H1 (cell line): ENCODE data around the gene ITSN1. TPM values are rescaled to one million over a fixed set of nuclear protein-coding genes. Genes with fewer than 3 reads are reported as not detected.

Source experiments
- CTCF ChIA-PET: fragments of 300-600 bp; sonication (Branson Sonifier 250); formaldehyde crosslinking; loops from one replicate; lab custom pipeline; 2021; ENCODE audit not compliant: partially characterized antibody; lab: Charles Lee
- POLR2A ChIA-PET: fragments of 300-600 bp; sonication (Branson Sonifier 250); formaldehyde crosslinking; loops from one replicate; lab custom pipeline; 2021; ENCODE audit warnings: inconsistent platforms; ENCODE audit not compliant: partially characterized antibody; lab: Charles Lee
- DNase-seq, 2 experiments: peaks; one replicate each; pipeline versions ENCODE4 v3.0.0 to v3.0.0-alpha.2; 2010 to 2022; ENCODE audit warnings: low spot score in 2 of 2, low read depth in 1 of 2, mixed read lengths in 1 of 2
- FAIRE-seq: peaks from 2 replicates; lab custom pipeline; 2011; peaks lifted over from hg19 to GRCh38; lab: Jason Lieb, UNC
- H2AFZ ChIP-seq: 2 replicates; pipeline ENCODE4 v1.8.1; 2012; ENCODE audit warnings: low read length, inconsistent platforms
- H2AK5ac ChIP-seq: 2 replicates; pipeline ENCODE4 v1.6.1; 2013; ENCODE audit warnings: low read depth, low read length
- H2BK120ac ChIP-seq: replicated peaks from 2 replicates; pipeline ENCODE3; 2013; ENCODE audit warnings: low read depth, low read length, inconsistent platforms
- H2BK12ac ChIP-seq: 2 replicates; pipeline ENCODE4 v1.6.1; 2013; ENCODE audit warnings: low read depth, low read length
- H2BK15ac ChIP-seq: 2 replicates; pipeline ENCODE4 v1.6.1; 2013; ENCODE audit warnings: low read length
- H2BK20ac ChIP-seq: 2 replicates; pipeline ENCODE4 v1.6.1; 2013; ENCODE audit warnings: low read length
- H2BK5ac ChIP-seq: 2 replicates; pipeline ENCODE4 v1.6.1; 2013; ENCODE audit warnings: low read depth, low read length
- H3K14ac ChIP-seq: 2 replicates; pipeline ENCODE4 v1.6.1; 2013; ENCODE audit warnings: inconsistent platforms; ENCODE audit not compliant: insufficient read length
- H3K18ac ChIP-seq: 2 replicates; pipeline ENCODE4 v1.6.1; 2013; ENCODE audit warnings: low read length; ENCODE audit errors: extremely low read depth
- H3K23ac ChIP-seq: 2 replicates; pipeline ENCODE4 v1.6.1; 2013; ENCODE audit warnings: inconsistent platforms; ENCODE audit not compliant: insufficient read length
- H3K23me2 ChIP-seq: 2 replicates; pipeline ENCODE4 v1.6.1; 2013; ENCODE audit warnings: low read depth, low read length
- H3K27ac ChIP-seq: 2 replicates; pipeline ENCODE4 v1.6.1; 2011; ENCODE audit warnings: low read depth, low read length, inconsistent platforms
- H3K27me3 ChIP-seq, 4 experiments: replicated peaks in 1 of 4; 1 replicate in 1 of 4; 2 replicates in 3 of 4; pipeline versions ENCODE4 v1.6.1 to v1.8.1; 2011 to 2013; ENCODE audit warnings: low read length in 3 of 4, mild to moderate bottlenecking in 3 of 4, inconsistent platforms in 2 of 4, mixed read lengths in 2 of 4, moderate library complexity in 1 of 4; ENCODE audit not compliant: control insufficient read depth in 3 of 4, insufficient read depth in 3 of 4; ENCODE audit errors: extremely low read depth in 1 of 4
- H3K36me3 ChIP-seq, 4 experiments: 2 replicates each; pipeline versions ENCODE4 v1.6.1 to v1.8.1; 2011 to 2013; ENCODE audit warnings: mild to moderate bottlenecking in 4 of 4, low read length in 3 of 4, moderate library complexity in 2 of 4, control low read depth in 1 of 4, inconsistent platforms in 1 of 4; ENCODE audit not compliant: insufficient read depth in 4 of 4, control insufficient read depth in 2 of 4
- H3K4ac ChIP-seq: replicated peaks from 2 replicates; pipeline ENCODE3; 2013; ENCODE audit warnings: low read length, low read depth, mixed read lengths, inconsistent platforms; ENCODE audit not compliant: insufficient read length
- H3K4me1 ChIP-seq, 4 experiments: replicated peaks in 1 of 4; 1 replicate in 1 of 4; 2 replicates in 3 of 4; pipeline versions ENCODE4 v1.6.1 to v1.8.1; 2011 to 2013; ENCODE audit warnings: low read length in 3 of 4, inconsistent platforms in 2 of 4, mixed read lengths in 1 of 4; ENCODE audit not compliant: insufficient read depth in 4 of 4, control insufficient read depth in 3 of 4
- H3K4me2 ChIP-seq, 2 experiments: 2 replicates each; pipeline versions ENCODE4 v1.6.1 to v1.8.1; 2011 to 2013; ENCODE audit warnings: low read depth in 2 of 2, low read length in 2 of 2, control low read depth in 1 of 2, inconsistent platforms in 1 of 2, mild to moderate bottlenecking in 1 of 2; ENCODE audit not compliant: insufficient read depth in 1 of 2
- H3K4me3 ChIP-seq, 4 experiments: fragments of 200-600, 300-600 bp in 1 of 4; sonication (generic), shearing (Covaris generic), sonication (Bioruptor Twin) in 1 of 4; 2 replicates each; pipeline versions ENCODE4 v1.5.1 to v1.8.1; 2011 to 2016; ENCODE audit warnings: low read length in 4 of 4, low read depth in 3 of 4, control low read depth in 2 of 4, inconsistent platforms in 2 of 4, mild to moderate bottlenecking in 2 of 4, mixed read lengths in 1 of 4, moderate library complexity in 1 of 4; ENCODE audit not compliant: insufficient read depth in 2 of 4; ENCODE audit errors: extremely low read depth in 1 of 4
- H3K56ac ChIP-seq: replicated peaks from 2 replicates; pipeline ENCODE3; 2013; ENCODE audit warnings: low read depth, mild to moderate bottlenecking, mixed read lengths, low read length, inconsistent platforms; ENCODE audit not compliant: insufficient read length
- H3K79me1 ChIP-seq: 2 replicates; pipeline ENCODE4 v1.6.1; 2013; ENCODE audit warnings: low read depth, low read length, control low read depth
- H3K79me2 ChIP-seq, 2 experiments: 2 replicates each; pipeline versions ENCODE4 v1.6.1 to v1.8.1; 2012 to 2013; ENCODE audit warnings: low read length in 2 of 2, mild to moderate bottlenecking in 2 of 2, inconsistent platforms in 1 of 2; ENCODE audit not compliant: insufficient read depth in 2 of 2, control insufficient read depth in 1 of 2
- H3K9ac ChIP-seq, 4 experiments: replicated peaks in 1 of 4; 1 replicate in 1 of 4; 2 replicates in 3 of 4; pipeline versions ENCODE4 v1.6.1 to v1.8.1; 2011 to 2013; ENCODE audit warnings: low read depth in 3 of 4, low read length in 3 of 4, control low read depth in 2 of 4, mild to moderate bottlenecking in 2 of 4, moderate library complexity in 2 of 4, inconsistent platforms in 1 of 4; ENCODE audit errors: extremely low read depth in 1 of 4
- H3K9me3 ChIP-seq, 2 experiments: 2 replicates each; pipeline versions ENCODE4 v1.6.1 to v1.8.1; 2012 to 2013; ENCODE audit warnings: mild to moderate bottlenecking in 2 of 2, moderate library complexity in 2 of 2, control low read depth in 1 of 2, inconsistent platforms in 1 of 2, low read depth in 1 of 2, low read length in 1 of 2, mixed read lengths in 1 of 2; ENCODE audit not compliant: insufficient read depth in 2 of 2
- H4K20me1 ChIP-seq, 2 experiments: replicated peaks in 1 of 2; 2 replicates each; pipeline versions ENCODE3 to v1.8.1; 2011 to 2013; ENCODE audit warnings: inconsistent platforms in 2 of 2, low read length in 2 of 2, mild to moderate bottlenecking in 1 of 2; ENCODE audit not compliant: insufficient read depth in 2 of 2, control insufficient read depth in 1 of 2
- H4K5ac ChIP-seq: 2 replicates; pipeline ENCODE4 v1.6.1; 2013; ENCODE audit warnings: low read length, low read depth, mixed read lengths, inconsistent platforms; ENCODE audit not compliant: insufficient read length
- H4K8ac ChIP-seq: 2 replicates; pipeline ENCODE4 v1.8.0; 2013; ENCODE audit warnings: mild to moderate bottlenecking, moderate library complexity, low read length, inconsistent platforms; ENCODE audit not compliant: insufficient read depth; ENCODE audit errors: extremely low read depth
- H4K91ac ChIP-seq: replicated peaks from 2 replicates; pipeline ENCODE3; 2013; ENCODE audit warnings: low read length, mixed read lengths, inconsistent platforms; ENCODE audit not compliant: insufficient read length
- ASH2L ChIP-seq: fragments of 200-600, 300-600 bp; sonication (generic); IDR thresholded peaks from one replicate; pipeline ENCODE4 v1.7.1; 2017; ENCODE audit warnings: low read length
- CBX5 ChIP-seq: fragments of 300-800, 300-1000 bp; sonication (generic); IDR thresholded peaks from 2 replicates; pipeline ENCODE4 v1.7.1; 2016; ENCODE audit warnings: antibody characterized with exemption, low read length, low read depth
- NRF1 ChIP-seq: IDR thresholded peaks from 2 replicates; pipeline ENCODE4 v1.6.1; 2011; ENCODE audit warnings: mild to moderate bottlenecking, low read depth, low read length, improper control_type of control experiment
- WGBS, 2 experiments: shearing (Covaris generic) in 1 of 2; methylation state at CpG; one replicate each; pipeline versions ENCODE4 v1.1.6 to v1.1.7; 2013 to 2015; ENCODE audit warnings: low lambda C conversion rate in 2 of 2, mixed read lengths in 2 of 2, inconsistent platforms in 1 of 2, low coverage in 1 of 2, missing lambda C conversion rate in 1 of 2; ENCODE audit not compliant: insufficient replicate concordance in 2 of 2, insufficient coverage in 1 of 2, insufficient read length in 1 of 2; ENCODE audit errors: extremely low coverage in 1 of 2, missing lambda C conversion rate in 1 of 2; 5-methylcytosine and 5-hydroxymethylcytosine counted together
- polyA plus RNA-seq, 7 experiments: library from polyadenylated mRNA; depleted of rRNA in 3 of 7; stranded (reverse) in 5 of 7; unstranded in 2 of 7; fragments of >200 nt in 5 of 7; fragments of 200-250 nt in 2 of 7; gene quantifications; 1 replicate in 5 of 7; 2 replicates in 1 of 7; 4 replicates in 1 of 7; pipeline versions ENCODE4 v1.2.1 to v1.2.3, GENCODE V29; 2011 to 2013; ENCODE audit warnings: missing spikeins in 2 of 7, mixed read lengths in 2 of 7
- total RNA-seq: library from RNA; stranded (reverse); fragmentation: NEBNext Ultra II Directional; extraction: Animal tissue kit (Norgen Biotek cat#: 25700); gene quantifications from 2 replicates; pipeline ENCODE4 v1.2.1, GENCODE V29; 2021

Gene ITSN1
- total and polyA plus RNA-seq, 2 of the 8 experiments (the other 6 are each of a cell fraction or from before 2014, with no cell fraction given), result 60.8 to 78.1 TPM

DNA sequence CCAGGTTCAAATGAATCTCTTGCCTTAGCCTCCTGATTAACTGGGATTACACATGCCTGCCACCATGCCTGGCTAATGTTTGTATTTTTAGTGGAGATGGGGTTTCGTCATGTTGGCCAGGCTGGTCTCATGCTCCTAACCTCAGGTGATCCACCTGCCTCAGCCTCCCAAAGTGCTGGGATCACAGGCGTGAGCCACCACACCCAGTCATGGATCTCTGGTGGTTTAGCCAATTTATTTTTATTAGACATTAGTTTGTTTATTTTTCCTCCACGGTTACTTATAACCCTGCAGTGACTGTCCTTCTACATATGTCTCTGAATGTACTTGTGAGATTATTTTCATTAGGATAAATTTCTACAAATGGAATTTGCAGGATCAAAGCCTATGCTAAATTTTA lies 5.3 kb downstream of the ITSN1 start:
- Histone ChIP-seq H2BK120ac (no peak overlapping the region), H3K18ac (no peak overlapping the region), H2AFZ (no peak overlapping the region), H3K4ac (no peak overlapping the region), H2BK5ac (no peak overlapping the region), H3K36me3 (no peaks in the 10 kb centered on the region), H3K23me2 (peaks cover 3% of the 10 kb centered on the region; the same call in 1 of the 2 replicates), H3K4me2 (no peak overlapping the region), H4K20me1 (peaks cover 18 to 28% of the 10 kb centered on the region in 2 experiments), H2BK15ac (no peak overlapping the region), H2BK12ac (no peak overlapping the region), H3K79me1 (peaks cover 7% of the 10 kb centered on the region; the same call in 1 of the 2 replicates), H3K4me3 (no peak overlapping the region), H4K91ac (no peak overlapping the region), H3K14ac (no peak overlapping the region), H2AK5ac (no peak overlapping the region), H3K4me1 (peaks cover 4 to 14% (median 8%) of the 10 kb centered on the region in 4 experiments; a peak in 6 of 7 replicates), H4K5ac (no peak overlapping the region), H3K27me3 (no peaks in the 10 kb centered on the region), H3K79me2 (peaks cover 43 to 97% of the 10 kb centered on the region in 2 experiments), H2BK20ac (no peak overlapping the region), H3K9me3 (no peaks in the 10 kb centered on the region), H3K27ac (no peak overlapping the region), H3K9ac (no peak overlapping the region), H4K8ac (no peak overlapping the region), H3K23ac (no peak overlapping the region), H3K56ac (no peak overlapping the region)
- CTCF ChIA-PET, result no interaction called here
- FAIRE-seq, result no peak
- POLR2A ChIA-PET, result no interaction called here
- 78% methylated on average over 3 of the region's 3 CpGs; no CpG with 5 or more reads in 1 of the 2 experiments for WGBS, 2 experiments
- no peak for DNase-seq
- no peak for TF ChIP-seq ASH2L
- no peak for TF ChIP-seq CBX5
- TF ChIP-seq NRF1, result no peak
